Measurements from ENCODE around the gene GEMIN2. TPM values are rescaled to one million over a fixed set of nuclear protein-coding genes. Genes with fewer than 3 reads are reported as not detected.
"Not testable (repeated sequence)": the region's sequence is repeated elsewhere in the genome, so short reads cannot be mapped to it uniquely, and the experiment has no call there.

Gene GEMIN2
- total RNA-seq, 4 donors from 2014 or later, result 9.7 to 19.8 (median 19.0) TPM

GRCh38 chr14:39102969-39103957 is 10.9 kb upstream of the GEMIN2 start, which contains the start of gene SEC23A:
Gene SEC23A (minus strand): TSS chr14:39103235. CDS start chr14:39096118, 7,117 bp downstream.
- intact Hi-C loops (cut with DNase I), result loop anchor here (10.0 kb wide), 1 partner anchor 332 kb away; the partner anchor contains the start of gene FBXO33
- DNase-seq, result peak; percentile 54
- H3K36me3 ChIP-seq, result peaks cover 0 to 9% (median 0%) of the 10 kb centered on the region in 3 donors
- H3K27me3 ChIP-seq, result no peaks in the 10 kb centered on the region
- peak within 1 kb of the TSS; percentile 94 to 100 (median 98) for H3K27ac ChIP-seq
- WGBS, 2 donors, result 0 to 1% methylated on average over 11 to 29 of the region's 58 CpGs
- peak within 1 kb of the TSS; percentile 66 to 97 (median 84) for H3K4me3 ChIP-seq
- H3K4me1 ChIP-seq, result peaks cover 7 to 48% (median 8%) of the 10 kb centered on the region in 3 donors
- no peaks in the 10 kb centered on the region for H3K9me3 ChIP-seq
- TF ChIP-seq POLR2A (IDR thresholded peaks at IDR 0.05) (peak in 3 of 4 donors; percentile 53 to 91 (median 72)), CTCF (IDR thresholded peaks at IDR 0.05) (no peak)

GRCh38 chr14:39104078-39104801 is 9.9 kb upstream of the GEMIN2 start:
- H3K36me3 ChIP-seq, H3K27me3 ChIP-seq, H3K9me3 ChIP-seq, DNase-seq: not testable (repeated sequence)
- peaks cover 7 to 46% (median 8%) of the 10 kb centered on the region in 3 donors for H3K4me1 ChIP-seq
- peak overlapping the region; percentile 94 to 100 (median 98) for H3K27ac ChIP-seq
- 77 to 81% methylated on average over 17 of the region's 17 CpGs for WGBS, 2 donors
- peak overlapping the region; percentile 66 to 97 (median 84) for H3K4me3 ChIP-seq
- intact Hi-C loops (cut with DNase I), result loop anchor here (10.0 kb wide), 1 partner anchor 331 kb away; the partner anchor contains the start of gene FBXO33

DNA sequence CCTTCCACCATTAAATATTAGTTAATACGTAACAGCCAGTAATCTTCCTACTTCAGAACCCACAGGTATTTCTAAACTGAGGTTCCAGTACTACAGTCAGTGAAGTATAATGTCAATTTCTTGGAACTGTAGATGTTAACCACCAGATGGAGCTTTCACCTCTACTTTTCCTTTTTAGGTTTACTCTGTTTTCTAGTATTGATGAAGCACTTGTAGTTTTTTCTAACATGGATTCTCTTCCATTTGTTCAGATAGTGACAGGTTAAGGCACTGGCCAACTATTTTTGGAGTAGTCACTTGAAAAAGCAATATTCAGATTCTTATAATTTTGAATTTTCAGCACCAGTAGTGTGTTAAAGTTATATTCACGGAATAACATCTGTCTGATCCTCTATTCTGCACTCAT is 6.5 kb upstream of the GEMIN2 start:
- no peak for TF ChIP-seq POLR2A (IDR thresholded peaks at IDR 0.05)
- peak in 5 of 6 experiments; percentile 28 to 61 (median 40) for TF ChIP-seq CTCF (IDR thresholded peaks at IDR 0.05)
- Histone ChIP-seq H3K27me3 (no peaks in the 10 kb centered on the region), H3K4me1 (peaks cover 7 to 18% (median 8%) of the 10 kb centered on the region in 3 donors), H3K9me3 (no peaks in the 10 kb centered on the region), H3K27ac (no peak overlapping the region), H3K36me3 (no peaks in the 10 kb centered on the region), H3K4me3 (no peak overlapping the region)
- DNase-seq, result no peak
- WGBS, 2 donors, result 70 to 71% methylated on average over 2 of the region's 2 CpGs
- intact Hi-C loops (cut with DNase I), result loop anchor here (10.0 kb wide), 1 partner anchor 327 kb away; the partner anchor contains the start of gene FBXO33

DNA sequence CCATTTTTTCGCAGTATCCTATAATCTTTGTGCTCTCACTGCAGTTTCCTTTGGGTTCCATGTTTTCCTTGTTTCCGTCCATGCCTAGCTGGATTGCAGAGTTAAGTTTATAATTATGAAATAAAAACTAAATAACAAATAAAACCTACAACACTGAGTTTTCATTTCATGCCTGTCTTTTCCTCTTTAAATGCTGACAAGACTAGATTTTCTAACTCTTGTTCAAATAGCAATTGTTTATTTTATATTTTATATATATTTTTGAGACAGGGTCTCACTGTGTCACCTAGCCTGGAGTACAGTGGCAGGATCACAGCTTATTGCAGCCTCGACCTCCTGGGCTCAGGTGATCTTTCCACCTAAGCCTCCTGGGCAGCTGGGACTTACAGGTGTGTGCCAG is 5.3 kb upstream of the GEMIN2 start:
- TF ChIP-seq CTCF (IDR thresholded peaks at IDR 0.05) (no peak), POLR2A (IDR thresholded peaks at IDR 0.05) (no peak)
- WGBS, 2 donors, result 88 to 89% methylated on average over 3 of the region's 3 CpGs

More for the DNA sequence above, 5.3 kb upstream of the GEMIN2 start:
- peaks cover 4 to 21% (median 6%) of the 10 kb centered on the region in 3 donors for H3K4me1 ChIP-seq
- H3K27me3 ChIP-seq, result no peaks in the 10 kb centered on the region
- no peaks in the 10 kb centered on the region for H3K36me3 ChIP-seq
- no peak for DNase-seq
- H3K4me3 ChIP-seq, result no peak overlapping the region
- no peak overlapping the region for H3K27ac ChIP-seq
- intact Hi-C loops (cut with DNase I), result loop anchor here (10.0 kb wide), 1 partner anchor 326 kb away; the partner anchor contains the start of gene FBXO33
- H3K9me3 ChIP-seq, result no peaks in the 10 kb centered on the region
